Stimulated activated naive B cell treated with anti-CD40 and anti-IgM and Interleukin-4, amounts not matched to agents 10 μg/mL and 1 μg/mL and 100 μg/mL, for 72 hours (primary cell): ENCODE measurements around the gene CDC42BPA.
A peak's percentile ranks its signal among the peaks of the same experiment; 100 is the strongest.

Experiments used
- ATAC-seq, 2 donors: fragments of 150-1000 bp; cut with Tn5 transposase; replicated peaks; 2 replicates each; pipeline ENCODE4 v1.10.0; 2021; ENCODE audit warnings: moderate library complexity in 1 of 2
- DNase-seq: peaks from one replicate; pipeline ENCODE4 v3.0.0; 2021
- H3K27ac Mint-ChIP-seq: one replicate; pipeline ENCODE4 v1.8.0; 2022; ENCODE audit warnings: mild to moderate bottlenecking, mixed read lengths
- H3K27me3 Mint-ChIP-seq, 2 donors: one replicate each; pipeline ENCODE4 v1.8.0; 2022; ENCODE audit warnings: mixed read lengths in 2 of 2
- H3K36me3 Mint-ChIP-seq, 2 donors: one replicate each; pipeline ENCODE4 v1.8.0; 2022; ENCODE audit warnings: mixed read lengths in 2 of 2, mild to moderate bottlenecking in 1 of 2
- H3K4me1 Mint-ChIP-seq, 2 donors: one replicate each; pipeline ENCODE4 v1.8.0; 2022; ENCODE audit warnings: mixed read lengths in 2 of 2, mild to moderate bottlenecking in 1 of 2
- H3K4me3 Mint-ChIP-seq, 2 donors: one replicate each; pipeline ENCODE4 v1.8.0; 2022; ENCODE audit warnings: mild to moderate bottlenecking in 2 of 2, mixed read lengths in 2 of 2, moderate library complexity in 1 of 2
- H3K9me3 Mint-ChIP-seq, 2 donors: one replicate each; pipeline ENCODE4 v1.8.0; 2022; ENCODE audit warnings: mixed read lengths in 2 of 2, mild to moderate bottlenecking in 1 of 2

The CDC42BPA gene

DNA sequence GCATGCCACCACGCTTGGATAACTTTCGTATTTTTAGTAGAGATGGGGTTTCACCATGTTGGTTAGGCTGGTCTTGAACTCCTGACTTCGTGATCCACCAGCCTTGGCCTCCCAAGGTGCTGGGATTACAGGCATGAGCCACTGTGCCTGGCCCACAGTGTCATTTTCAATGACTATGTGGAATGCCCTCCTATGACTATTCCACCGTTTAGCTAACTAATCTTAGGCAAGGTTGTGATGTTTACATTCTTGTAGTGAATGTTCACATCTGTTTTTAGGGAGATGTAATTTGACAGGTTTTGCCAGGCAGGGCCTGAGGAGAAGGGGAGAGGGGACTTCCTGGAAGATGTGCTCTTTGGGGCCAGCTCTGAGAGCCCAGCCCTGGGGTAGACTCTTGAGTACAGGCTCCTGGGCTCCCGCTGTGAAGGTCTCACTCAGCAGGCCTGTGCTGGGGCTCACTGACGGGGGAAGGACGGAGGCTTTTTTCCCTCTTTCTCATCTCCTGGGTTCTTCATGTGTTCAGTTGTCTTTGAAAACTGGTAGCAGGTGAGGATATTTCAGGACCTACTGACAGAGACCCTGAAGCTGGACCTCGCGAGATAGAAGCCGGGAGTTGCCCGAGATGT, 365.0 kb downstream of the CDC42BPA start:
- Mint-ChIP-seq H3K4me3 (no peak overlapping the region), H3K4me1 (peaks cover 38 to 63% of the 10 kb centered on the region in 2 donors), H3K27ac (peak overlapping the region; percentile 72), H3K36me3 (peaks cover 10 to 42% of the 10 kb centered on the region in 2 donors), H3K27me3 (no peaks in the 10 kb centered on the region), H3K9me3 (peaks cover 7 to 13% of the 10 kb centered on the region in 2 donors)
- DNase-seq (no peak), ATAC-seq (no peak)

DNA sequence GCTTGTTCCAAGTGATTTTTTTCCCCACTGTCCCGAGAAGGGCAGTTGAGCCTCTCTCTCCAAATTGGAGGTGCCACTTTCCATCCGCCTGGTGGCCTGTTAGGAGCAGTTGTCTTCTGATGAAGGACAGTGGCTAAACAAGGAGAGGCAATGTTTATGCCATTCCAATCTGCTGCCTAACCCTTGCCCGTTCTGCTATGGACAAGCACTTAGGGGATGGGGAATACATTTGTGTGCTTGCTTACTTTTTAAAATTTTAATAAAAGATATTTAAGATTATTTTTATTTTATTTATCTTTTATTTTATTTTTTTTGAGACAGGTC, 366.2 kb downstream of the CDC42BPA start:
- Mint-ChIP-seq H3K27ac (no peak overlapping the region), H3K27me3 (no peaks in the 10 kb centered on the region), H3K4me3 (no peak overlapping the region), H3K36me3 (peaks cover 10 to 37% of the 10 kb centered on the region in 2 donors), H3K9me3 (peaks cover 9 to 16% of the 10 kb centered on the region in 2 donors), H3K4me1 (peaks cover 34 to 61% of the 10 kb centered on the region in 2 donors)
- no peak for DNase-seq
- ATAC-seq: no peak

GRCh38 chr1:226951286-226952117, 366.8 kb downstream of the CDC42BPA start:
- Mint-ChIP-seq H3K4me1 (peaks cover 39 to 67% of the 10 kb centered on the region in 2 donors), H3K9me3 (peaks cover 6 to 13% of the 10 kb centered on the region in 2 donors), H3K27ac (peak overlapping the region; percentile 31), H3K4me3 (no peak overlapping the region), H3K36me3 (peaks cover 7 to 31% of the 10 kb centered on the region in 2 donors), H3K27me3 (no peaks in the 10 kb centered on the region)
- DNase-seq (no peak), ATAC-seq (no peak)

DNA sequence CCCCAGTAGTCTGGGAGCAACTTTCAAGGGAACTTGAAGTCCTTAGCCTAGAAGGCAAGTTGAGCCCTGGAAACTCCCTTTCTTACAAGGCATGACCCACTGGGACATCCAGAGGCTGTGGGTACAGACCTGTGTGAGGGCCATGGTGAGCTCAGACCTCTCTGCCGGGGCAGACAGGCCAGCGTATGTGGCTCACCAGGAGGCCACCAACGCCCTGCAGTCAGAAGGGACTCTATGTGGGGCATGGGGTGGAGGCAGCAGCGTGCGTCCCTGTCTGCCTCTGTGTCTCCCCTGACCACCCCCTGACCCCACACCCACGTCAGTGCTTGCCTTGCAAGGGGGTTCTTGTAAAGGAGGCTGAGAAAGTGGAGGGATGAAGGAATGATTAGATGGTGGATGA, 367.4 kb downstream of the CDC42BPA start:
- peaks cover 41 to 73% of the 10 kb centered on the region in 2 donors for H3K4me1 Mint-ChIP-seq
- peak overlapping the region; percentile 86 for H3K27ac Mint-ChIP-seq
- H3K36me3 Mint-ChIP-seq: peaks cover 7 to 31% of the 10 kb centered on the region in 2 donors
- peak; percentile 72 to 80 for ATAC-seq
- no peak for DNase-seq
- no peaks in the 10 kb centered on the region for H3K27me3 Mint-ChIP-seq
- H3K4me3 Mint-ChIP-seq: peak overlapping the region in 1 of 2 donors; percentile 63
- H3K9me3 Mint-ChIP-seq: peaks cover 6 to 8% of the 10 kb centered on the region in 2 donors

- no peak for DNase-seq
- peaks cover 3 to 6% of the 10 kb centered on the region in 2 donors for H3K9me3 Mint-ChIP-seq
- peaks cover 41 to 76% of the 10 kb centered on the region in 2 donors for H3K4me1 Mint-ChIP-seq
Observed at GRCh38 chr1:226950316-226950715, 368.0 kb downstream of the CDC42BPA start.

GRCh38 chr1:226949401-226949800, 368.9 kb downstream of the CDC42BPA start:
- DNase-seq (no peak), ATAC-seq (no peak)
- peaks cover 3 to 6% of the 10 kb centered on the region in 2 donors for H3K9me3 Mint-ChIP-seq
- peaks cover 3 to 19% of the 10 kb centered on the region in 2 donors for H3K36me3 Mint-ChIP-seq
- H3K4me3 Mint-ChIP-seq: no peak overlapping the region
- H3K27ac Mint-ChIP-seq: no peak overlapping the region
- no peaks in the 10 kb centered on the region for H3K27me3 Mint-ChIP-seq
- H3K4me1 Mint-ChIP-seq: peaks cover 44 to 77% of the 10 kb centered on the region in 2 donors

More at GRCh38 chr1:226950316-226950715, 368.0 kb downstream of the CDC42BPA start:
- peaks cover 5 to 25% of the 10 kb centered on the region in 2 donors for H3K36me3 Mint-ChIP-seq
- peak overlapping the region; percentile 25 for H3K27ac Mint-ChIP-seq
- H3K4me3 Mint-ChIP-seq: no peak overlapping the region
- no peaks in the 10 kb centered on the region for H3K27me3 Mint-ChIP-seq
- ATAC-seq: peak; percentile 36 to 44

DNA sequence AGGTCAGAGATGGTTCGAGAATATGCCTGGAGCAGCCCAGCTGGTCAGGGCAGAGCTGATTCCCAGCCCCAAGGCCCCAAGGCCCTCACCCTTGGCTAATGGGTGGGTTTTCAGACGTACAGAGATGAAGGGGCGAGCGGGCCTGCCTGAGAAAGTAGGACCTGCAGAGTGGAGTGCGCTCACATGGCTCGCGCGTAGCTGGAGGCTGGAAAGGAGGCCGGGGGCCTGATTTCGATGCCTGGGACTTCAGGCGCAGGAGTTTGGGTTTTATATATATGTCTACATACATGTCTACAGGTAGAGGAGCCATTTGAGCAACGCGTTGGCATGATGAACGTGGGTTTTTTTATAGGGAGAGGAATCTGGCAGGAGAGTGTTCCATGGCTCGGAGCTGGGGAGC, 369.3 kb downstream of the CDC42BPA start:
- no peak for DNase-seq
- H3K4me1 Mint-ChIP-seq: peaks cover 48 to 81% of the 10 kb centered on the region in 2 donors
- H3K27me3 Mint-ChIP-seq: no peaks in the 10 kb centered on the region
- H3K9me3 Mint-ChIP-seq: peaks cover 3 to 6% of the 10 kb centered on the region in 2 donors
- peaks cover 3 to 19% of the 10 kb centered on the region in 2 donors for H3K36me3 Mint-ChIP-seq
- no peak for ATAC-seq
- no peak overlapping the region for H3K27ac Mint-ChIP-seq
- no peak overlapping the region for H3K4me3 Mint-ChIP-seq

GRCh38 chr1:226948480-226948879, 369.8 kb downstream of the CDC42BPA start:
- Mint-ChIP-seq H3K27ac (no peak overlapping the region), H3K27me3 (no peaks in the 10 kb centered on the region)

DNA sequence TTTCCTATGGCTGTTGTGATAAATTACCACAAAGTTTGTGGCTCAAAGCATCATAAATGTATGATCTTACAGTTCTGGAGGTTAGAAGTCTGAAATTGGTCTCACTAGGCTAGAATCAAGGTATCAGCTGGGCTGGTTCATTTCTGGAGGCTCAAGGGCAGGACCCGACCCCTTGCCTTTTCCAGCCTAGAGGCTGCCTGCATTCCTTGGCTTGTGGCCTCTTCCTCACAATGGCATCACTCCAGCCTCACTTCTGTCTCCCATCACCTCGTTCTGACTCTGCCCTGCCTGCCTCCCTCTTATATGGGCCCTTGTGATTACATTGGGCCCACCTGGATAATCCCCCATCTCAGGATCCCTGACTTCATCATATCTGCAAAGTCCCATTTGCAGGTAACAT, 370.2 kb downstream of the CDC42BPA start:
- Mint-ChIP-seq H3K4me1 (peaks cover 54 to 85% of the 10 kb centered on the region in 2 donors), H3K27me3 (no peaks in the 10 kb centered on the region), H3K27ac (no peak overlapping the region), H3K9me3 (peaks cover 3 to 6% of the 10 kb centered on the region in 2 donors), H3K4me3 (no peak overlapping the region), H3K36me3 (peaks cover 3 to 15% of the 10 kb centered on the region in 2 donors)
- DNase-seq (no peak), ATAC-seq (no peak)

More at GRCh38 chr1:226948480-226948879, 369.8 kb downstream of the CDC42BPA start:
- no peak overlapping the region for H3K4me3 Mint-ChIP-seq
- ATAC-seq (no peak), DNase-seq (no peak)
- peaks cover 53 to 85% of the 10 kb centered on the region in 2 donors for H3K4me1 Mint-ChIP-seq
- peaks cover 3 to 19% of the 10 kb centered on the region in 2 donors for H3K36me3 Mint-ChIP-seq
- H3K9me3 Mint-ChIP-seq: peaks cover 3 to 6% of the 10 kb centered on the region in 2 donors

DNA sequence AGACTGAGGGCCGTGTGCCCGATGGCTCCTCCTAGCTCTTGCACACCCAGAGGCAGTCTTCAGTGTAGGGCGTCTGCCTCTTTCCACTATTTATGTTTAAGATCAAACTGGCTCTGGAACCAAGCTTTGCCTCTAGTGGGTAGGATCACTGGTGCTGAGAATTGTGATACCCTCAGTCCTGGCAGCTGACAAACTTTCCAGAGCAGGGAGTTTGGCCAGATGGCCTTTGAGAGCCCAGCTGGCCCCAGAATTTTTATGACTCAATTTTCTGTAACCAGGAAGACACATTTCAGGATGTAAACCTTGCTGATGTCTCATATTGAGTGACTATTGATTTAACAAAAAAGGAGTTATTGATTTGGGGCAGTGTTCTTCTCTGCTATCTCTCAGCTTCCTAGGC, 371.5 kb downstream of the CDC42BPA start:
- Mint-ChIP-seq H3K4me3 (no peak overlapping the region), H3K9me3 (peaks cover 3 to 6% of the 10 kb centered on the region in 2 donors), H3K27me3 (no peaks in the 10 kb centered on the region), H3K36me3 (peaks cover 5 to 15% of the 10 kb centered on the region in 2 donors), H3K27ac (no peak overlapping the region), H3K4me1 (peaks cover 61 to 92% of the 10 kb centered on the region in 2 donors)
- DNase-seq (no peak), ATAC-seq (no peak)

GRCh38 chr1:226946285-226946684, 372.0 kb downstream of the CDC42BPA start:
- DNase-seq (no peak), ATAC-seq (no peak)
- Mint-ChIP-seq H3K4me3 (no peak overlapping the region), H3K4me1 (peaks cover 56 to 88% of the 10 kb centered on the region in 2 donors), H3K27ac (no peak overlapping the region), H3K27me3 (no peaks in the 10 kb centered on the region), H3K36me3 (peaks cover 3 to 15% of the 10 kb centered on the region in 2 donors), H3K9me3 (peaks cover 3 to 6% of the 10 kb centered on the region in 2 donors)

GRCh38 chr1:226945858-226946245, 372.4 kb downstream of the CDC42BPA start:
- Mint-ChIP-seq H3K36me3 (peaks cover 3 to 15% of the 10 kb centered on the region in 2 donors), H3K27ac (no peak overlapping the region), H3K4me3 (no peak overlapping the region), H3K9me3 (peaks cover 3 to 6% of the 10 kb centered on the region in 2 donors), H3K27me3 (no peaks in the 10 kb centered on the region), H3K4me1 (peaks cover 57 to 88% of the 10 kb centered on the region in 2 donors)
- ATAC-seq (no peak), DNase-seq (no peak)

GRCh38 chr1:226945106-226945857, 373.0 kb downstream of the CDC42BPA start:
- peaks cover 3 to 6% of the 10 kb centered on the region in 2 donors for H3K9me3 Mint-ChIP-seq
- H3K27me3 Mint-ChIP-seq: no peaks in the 10 kb centered on the region
- peaks cover 57 to 88% of the 10 kb centered on the region in 2 donors for H3K4me1 Mint-ChIP-seq
- ATAC-seq (peak in 1 of 2 donors; percentile 45), DNase-seq (no peak)
- H3K27ac Mint-ChIP-seq: peak overlapping the region; percentile 48
- peaks cover 3 to 15% of the 10 kb centered on the region in 2 donors for H3K36me3 Mint-ChIP-seq
- no peak overlapping the region for H3K4me3 Mint-ChIP-seq

DNA sequence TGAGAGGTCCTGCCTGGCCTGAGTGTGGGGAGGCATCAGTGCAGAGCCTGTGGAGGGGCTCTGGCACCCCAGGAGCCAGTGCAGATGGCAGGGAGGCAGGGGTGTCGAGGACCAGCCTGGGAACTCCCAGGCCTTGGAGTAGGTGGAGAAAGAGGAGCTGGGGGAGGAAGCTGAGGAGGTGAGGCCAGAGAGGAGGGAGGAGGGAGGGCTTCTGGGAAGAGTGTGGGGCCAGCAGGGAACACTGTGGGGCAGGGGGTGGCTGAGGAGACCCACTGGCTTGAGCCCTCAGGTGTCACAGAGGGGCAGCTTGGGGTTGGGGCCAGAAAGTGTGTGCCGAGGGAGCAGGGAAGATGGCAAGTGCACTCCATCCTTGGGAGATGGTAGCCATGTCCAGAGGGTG, 374.4 kb downstream of the CDC42BPA start:
- Mint-ChIP-seq H3K36me3 (peaks cover 3 to 15% of the 10 kb centered on the region in 2 donors), H3K9me3 (peaks cover 3 to 6% of the 10 kb centered on the region in 2 donors), H3K27ac (peak overlapping the region; percentile 14), H3K4me1 (peaks cover 56 to 81% of the 10 kb centered on the region in 2 donors), H3K27me3 (no peaks in the 10 kb centered on the region), H3K4me3 (no peak overlapping the region)
- DNase-seq (no peak), ATAC-seq (no peak)
